ENCODE results near the gene MTMR4. TPM values are rescaled to one million over a fixed set of nuclear protein-coding genes. Genes with fewer than 3 reads are reported as not detected.

MTMR4 gene
- polyA plus RNA-seq, 1 experiment, result 35.2 TPM

DNA sequence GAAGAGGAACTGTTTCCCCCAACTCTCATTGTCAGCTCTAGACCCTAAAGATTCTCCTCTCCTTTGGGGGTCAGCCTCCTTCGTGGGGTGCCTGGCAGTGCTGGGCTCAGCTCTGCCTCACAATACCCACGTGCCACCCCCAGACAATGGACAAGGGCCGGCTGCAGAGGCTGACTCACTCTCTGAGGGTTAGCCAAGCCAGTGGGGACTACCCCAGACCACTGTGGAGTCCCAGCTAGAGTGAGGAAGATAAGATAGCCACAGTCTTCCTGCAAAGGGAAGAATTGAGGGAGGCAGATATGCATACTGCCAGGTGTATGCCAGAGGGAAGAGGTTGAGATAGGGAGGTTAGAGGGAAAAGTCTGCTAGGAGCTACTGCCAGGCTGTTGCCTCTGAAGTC is 13.5 kb upstream of the MTMR4 start:
- ChIA-PET CTCF (interaction anchor here (0.6 to 2.7 kb wide), 5 partner anchors 9 to 1581 kb away, joined by 3 to 10 read pairs (median 3); a partner anchor contains a TSS), POLR2A (no interaction called here)
- no peaks in the 10 kb centered on the region for H3K36me3 ChIP-seq (ENCODE audit: control insufficient read depth, insufficient read depth, low read length)
- no peak overlapping the region for H3K4me3 ChIP-seq (ENCODE audit: low read depth, low read length)
- TF ChIP-seq, protein P1, sequence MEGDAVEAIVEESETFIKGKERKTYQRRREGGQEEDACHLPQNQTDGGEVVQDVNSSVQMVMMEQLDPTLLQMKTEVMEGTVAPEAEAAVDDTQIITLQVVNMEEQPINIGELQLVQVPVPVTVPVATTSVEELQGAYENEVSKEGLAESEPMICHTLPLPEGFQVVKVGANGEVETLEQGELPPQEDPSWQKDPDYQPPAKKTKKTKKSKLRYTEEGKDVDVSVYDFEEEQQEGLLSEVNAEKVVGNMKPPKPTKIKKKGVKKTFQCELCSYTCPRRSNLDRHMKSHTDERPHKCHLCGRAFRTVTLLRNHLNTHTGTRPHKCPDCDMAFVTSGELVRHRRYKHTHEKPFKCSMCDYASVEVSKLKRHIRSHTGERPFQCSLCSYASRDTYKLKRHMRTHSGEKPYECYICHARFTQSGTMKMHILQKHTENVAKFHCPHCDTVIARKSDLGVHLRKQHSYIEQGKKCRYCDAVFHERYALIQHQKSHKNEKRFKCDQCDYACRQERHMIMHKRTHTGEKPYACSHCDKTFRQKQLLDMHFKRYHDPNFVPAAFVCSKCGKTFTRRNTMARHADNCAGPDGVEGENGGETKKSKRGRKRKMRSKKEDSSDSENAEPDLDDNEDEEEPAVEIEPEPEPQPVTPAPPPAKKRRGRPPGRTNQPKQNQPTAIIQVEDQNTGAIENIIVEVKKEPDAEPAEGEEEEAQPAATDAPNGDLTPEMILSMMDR (IDR thresholded peaks at IDR 0.05; ENCODE audit: insufficient read depth, low read depth, low read length), result no peak
- H3K27me3 ChIP-seq (ENCODE audit: control insufficient read depth, insufficient read depth, low read length), result no peaks in the 10 kb centered on the region; the same call in 1 of the 2 replicates
- no peak for DNase-seq (ENCODE audit: low read depth)

- TF ChIP-seq, protein P1 (IDR thresholded peaks at IDR 0.05; ENCODE audit: insufficient read depth, low read depth, low read length), result peak; percentile 24; the same call in 1 of the 2 replicates
- CTCF ChIA-PET, result interaction anchor here (1.0 to 2.7 kb wide), 4 partner anchors 8 to 176 kb away, joined by 3 to 10 read pairs (median 6); a partner anchor contains a TSS
- H3K36me3 ChIP-seq (ENCODE audit: control insufficient read depth, insufficient read depth, low read length), result no peaks in the 10 kb centered on the region
- no peak overlapping the region for H3K4me3 ChIP-seq (ENCODE audit: low read depth, low read length)
- no peak for DNase-seq (ENCODE audit: low read depth)
- H3K27me3 ChIP-seq (ENCODE audit: control insufficient read depth, insufficient read depth, low read length), result no peaks in the 10 kb centered on the region
- POLR2A ChIA-PET, result no interaction called here
Measured at GRCh38 chr17:58527306-58527705, 12.9 kb upstream of the MTMR4 start.

DNA sequence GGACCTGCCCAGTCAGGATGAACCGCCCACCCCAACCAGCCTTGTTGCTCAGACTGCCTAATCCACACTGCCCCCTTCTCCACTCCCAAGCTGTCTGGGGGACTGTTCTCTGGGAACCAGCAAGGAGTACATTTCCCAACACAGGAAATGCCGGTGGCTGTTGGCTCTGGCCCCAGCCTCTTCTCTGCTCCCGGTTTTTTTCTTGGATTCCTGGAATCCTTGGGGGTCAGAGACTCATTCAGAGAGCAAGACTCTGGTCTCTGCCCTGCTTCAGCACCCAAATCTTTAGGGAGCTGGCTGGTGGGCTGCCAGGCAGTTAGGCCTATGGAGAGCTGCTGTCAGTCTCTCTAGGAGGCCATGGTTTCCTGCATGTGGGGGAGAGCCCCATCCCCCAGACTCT is 10.8 kb upstream of the MTMR4 start:
- Histone ChIP-seq H3K27me3 (ENCODE audit: control insufficient read depth, insufficient read depth, low read length) (no peaks in the 10 kb centered on the region), H3K36me3 (ENCODE audit: control insufficient read depth, insufficient read depth, low read length) (no peaks in the 10 kb centered on the region), H3K4me3 (ENCODE audit: low read depth, low read length) (no peak overlapping the region)
- TF ChIP-seq, protein P1 (IDR thresholded peaks at IDR 0.05; ENCODE audit: insufficient read depth, low read depth, low read length), result no peak
- ChIA-PET CTCF (interaction anchor here (1.0 to 1.5 kb wide), 2 partner anchors 469 to 480 kb away, joined by 3 to 6 read pairs; no protein-coding TSS in a partner anchor), POLR2A (no interaction called here)
- peak; percentile 61 for DNase-seq (ENCODE audit: low read depth)

GRCh38 chr17:58521680-58522079 is 7.2 kb upstream of the MTMR4 start:
- ChIA-PET POLR2A (no interaction called here), CTCF (interaction anchor here (0.6 to 1.4 kb wide), 2 partner anchors 63 to 66 kb away, joined by 4 read pairs; no protein-coding TSS in a partner anchor)
- Histone ChIP-seq H3K36me3 (ENCODE audit: control insufficient read depth, insufficient read depth, low read length) (no peaks in the 10 kb centered on the region), H3K4me3 (ENCODE audit: low read depth, low read length) (no peak overlapping the region), H3K27me3 (ENCODE audit: control insufficient read depth, insufficient read depth, low read length) (no peaks in the 10 kb centered on the region)
- DNase-seq (ENCODE audit: low read depth), result no peak
- TF ChIP-seq, protein P1 (IDR thresholded peaks at IDR 0.05; ENCODE audit: insufficient read depth, low read depth, low read length), result no peak

GRCh38 chr17:58520843-58521430 is 6.5 kb upstream of the MTMR4 start:
- ChIA-PET POLR2A (no interaction called here), CTCF (interaction anchor here (0.8 to 3.9 kb wide), 4 partner anchors 11 to 483 kb away, joined by 3 to 45 read pairs (median 10); partner anchors contain the start of genes RAD51C and TEX14)
- TF ChIP-seq, protein P1 (IDR thresholded peaks at IDR 0.05; ENCODE audit: insufficient read depth, low read depth, low read length), result peak; percentile 45
- Histone ChIP-seq H3K4me3 (ENCODE audit: low read depth, low read length) (no peak overlapping the region), H3K36me3 (ENCODE audit: control insufficient read depth, insufficient read depth, low read length) (no peaks in the 10 kb centered on the region), H3K27me3 (ENCODE audit: control insufficient read depth, insufficient read depth, low read length) (no peaks in the 10 kb centered on the region)
- no peak for DNase-seq (ENCODE audit: low read depth)

Measured in BJ (cell line).